Right ventricle myocardium superior (tissue), 1 donor: ENCODE results near the gene ITPKA. TPM values are rescaled to one million over a fixed set of nuclear protein-coding genes. Genes with fewer than 3 reads are reported as not detected.
"Not testable (repeated sequence)": the region's sequence is repeated elsewhere in the genome, so short reads cannot be mapped to it uniquely, and the experiment has no call there.

Experiments used
- ATAC-seq: fragments of 200-7000 bp; cut with Tn5 transposase; one replicate; pipeline ENCODE4 v1.9.1; 2020; ENCODE audit warnings: mild to moderate bottlenecking; ENCODE audit not compliant: poor library complexity
- DNase-seq: peaks from one replicate; pipeline ENCODE4 v3.0.0-alpha.2; 2020
- intact Hi-C: fragments of 100-400 bp; cut with DNase I; formaldehyde crosslinking; loops from one replicate; pipeline ENCODE4 v1.11.2; 2022
- long read RNA-seq: library from polyadenylated mRNA; unstranded; transcript quantifications from one replicate; pipeline ENCODE4 v2.0.0, GENCODE V29; 2021
- total RNA-seq: library from RNA; stranded (reverse); fragmentation: NEBNext Ultra II Directional; extraction: Animal tissue kit (Norgen Biotek cat#: 25700); gene quantifications from one replicate; pipeline ENCODE4 v1.2.1, GENCODE V29; 2021
- donor health status: DM: no; HTN: yes; CAD: no; lungs with severe emphysema.

ITPKA gene
- 2.6 TPM for total RNA-seq
- long read RNA-seq, transcript ITPKA-201 (7 exons, 1,824 nt), result major isoform, 19 of 21 reads
- long read RNA-seq, partial matches to known transcripts, result 0 of 21 reads
- long read RNA-seq, other reads (novel, unspliced or antisense), result 2 of 21 reads

- peak; percentile 88 for ATAC-seq
- intact Hi-C loops, result no loop called here
Measured at GRCh38 chr15:41493205-41493901, at the start of gene ITPKA. TSS of gene ITPKA (plus strand) at chr15:41493874. CDS start at chr15:41493928, 54 bp downstream.

GRCh38 chr15:41445399-41445798 lies 48.3 kb upstream of the ITPKA start:
- intact Hi-C loops, result no loop called here
- no peak for DNase-seq

More at GRCh38 chr15:41493205-41493901, at the start of gene ITPKA:
- DNase-seq, result peak; percentile 87

GRCh38 chr15:41462084-41462795 lies 31.4 kb upstream of the ITPKA start:
- intact Hi-C loops, result no loop called here
- ATAC-seq (no peak), DNase-seq (no peak)

More at GRCh38 chr15:41445399-41445798, 48.3 kb upstream of the ITPKA start:
- ATAC-seq, result no peak

GRCh38 chr15:41464889-41465580 lies 28.6 kb upstream of the ITPKA start:
- no peak for DNase-seq
- no peak for ATAC-seq
- intact Hi-C loops, result no loop called here

GRCh38 chr15:41465822-41466421 lies 27.8 kb upstream of the ITPKA start:
- no peak for DNase-seq
- ATAC-seq, result no peak
- intact Hi-C loops, result no loop called here

GRCh38 chr15:41466711-41467110 lies 27.0 kb upstream of the ITPKA start:
- no peak for DNase-seq
- intact Hi-C loops, result no loop called here
- no peak for ATAC-seq

- DNase-seq, ATAC-seq, intact Hi-C loops: not testable (repeated sequence)
Measured at GRCh38 chr15:41469644-41470043, 24.0 kb upstream of the ITPKA start.

- intact Hi-C loops, result no loop called here
- DNase-seq, result no peak
- ATAC-seq, result no peak
Measured at GRCh38 chr15:41473418-41473817, 20.3 kb upstream of the ITPKA start.

GRCh38 chr15:41474436-41474835 lies 19.2 kb upstream of the ITPKA start:
- intact Hi-C loops, result no loop called here
- no peak for ATAC-seq
- DNase-seq, result no peak

GRCh38 chr15:41474941-41475340 lies 18.7 kb upstream of the ITPKA start:
- intact Hi-C loops, result no loop called here
- ATAC-seq, result no peak
- no peak for DNase-seq

- ATAC-seq (no peak), DNase-seq (no peak)
- intact Hi-C loops, result no loop called here
Measured at GRCh38 chr15:41476416-41477048, 17.1 kb upstream of the ITPKA start.

- ATAC-seq (no peak), DNase-seq (no peak)
- intact Hi-C loops, result no loop called here
Measured at GRCh38 chr15:41480396-41481140, 13.1 kb upstream of the ITPKA start.

GRCh38 chr15:41482110-41482877 lies 11.4 kb upstream of the ITPKA start:
- intact Hi-C loops, result no loop called here
- DNase-seq, result no peak
- no peak for ATAC-seq

GRCh38 chr15:41483115-41483514 lies 10.6 kb upstream of the ITPKA start:
- ATAC-seq (no peak), DNase-seq (no peak)
- intact Hi-C loops, result no loop called here

- no peak for DNase-seq
- no peak for ATAC-seq
- intact Hi-C loops, result no loop called here
Measured at GRCh38 chr15:41483519-41483918, 10.2 kb upstream of the ITPKA start.

- no peak for DNase-seq
- ATAC-seq, result no peak
- intact Hi-C loops, result no loop called here
Measured at GRCh38 chr15:41484937-41485625, 8.6 kb upstream of the ITPKA start.

- DNase-seq, result no peak
- no peak for ATAC-seq
- intact Hi-C loops, result no loop called here
Measured at GRCh38 chr15:41486286-41486685, 7.4 kb upstream of the ITPKA start.
